CD4-positive, CD25-positive, alpha-beta regulatory T cell (primary cell): ENCODE results near the gene NECAB3. TPM values are rescaled to one million over a fixed set of nuclear protein-coding genes. Genes with fewer than 3 reads are reported as not detected.
A peak's percentile ranks its signal among the peaks of the same experiment; 100 is the strongest.

Experiments
- ATAC-seq, 2 donors: fragments of 150-1000 bp; cut with Tn5 transposase; one replicate each; pipeline ENCODE4 v1.10.0; 2021; ENCODE audit warnings: low read depth in 2 of 2, moderate number of reproducible peaks in 2 of 2, moderate library complexity in 1 of 2
- DNase-seq, 3 donors: peaks; one replicate each; pipeline versions ENCODE4 v3.0.0 to v3.0.0-alpha.2; 2012 to 2022; ENCODE audit warnings: mixed read lengths in 1 of 3
- H3K27ac ChIP-seq: one replicate; pipeline ENCODE4 v1.7.0; 2013; ENCODE audit warnings: mild to moderate bottlenecking, low read length; ENCODE audit not compliant: insufficient read depth, poor library complexity, severe bottlenecking
- H3K27me3 ChIP-seq: one replicate; pipeline ENCODE4 v1.7.0; 2013; ENCODE audit warnings: low read length; ENCODE audit not compliant: control insufficient read depth, insufficient read depth
- H3K36me3 ChIP-seq: one replicate; pipeline ENCODE4 v1.7.0; 2013; ENCODE audit warnings: mild to moderate bottlenecking, low read length, moderate library complexity; ENCODE audit not compliant: control insufficient read depth, insufficient read depth
- H3K4me1 ChIP-seq: 2 replicates; pipeline ENCODE4 v1.7.0; 2013; ENCODE audit warnings: mild to moderate bottlenecking, low read length; ENCODE audit not compliant: insufficient read depth, control insufficient read depth, poor library complexity, severe bottlenecking
- H3K4me3 ChIP-seq: one replicate; pipeline ENCODE4 v1.7.0; 2013; ENCODE audit warnings: low read depth, mild to moderate bottlenecking, low read length, moderate library complexity
- H3K9me3 ChIP-seq, 2 experiments: 1 replicate in 1 of 2; 2 replicates in 1 of 2; pipeline ENCODE4 v1.7.0; 2013; ENCODE audit warnings: low read length in 2 of 2, mild to moderate bottlenecking in 1 of 2, moderate library complexity in 1 of 2; ENCODE audit not compliant: control insufficient read depth in 2 of 2
- H3K27ac Mint-ChIP-seq, 3 donors: one replicate each; pipeline ENCODE4 v1.8.0; 2020 to 2022; ENCODE audit warnings: mild to moderate bottlenecking in 3 of 3, mixed read lengths in 3 of 3, moderate library complexity in 2 of 3
- H3K27me3 Mint-ChIP-seq: one replicate; pipeline ENCODE4 v1.8.0; 2022; ENCODE audit warnings: mild to moderate bottlenecking, mixed read lengths
- H3K36me3 Mint-ChIP-seq: one replicate; pipeline ENCODE4 v1.8.0; 2020; ENCODE audit warnings: mixed read lengths
- H3K4me1 Mint-ChIP-seq, 4 donors: one replicate each; pipeline ENCODE4 v1.8.0; 2020 to 2022; ENCODE audit warnings: mixed read lengths in 4 of 4, mild to moderate bottlenecking in 1 of 4
- H3K4me3 Mint-ChIP-seq, 4 donors: one replicate each; pipeline ENCODE4 v1.8.0; 2020 to 2022; ENCODE audit warnings: mild to moderate bottlenecking in 4 of 4, mixed read lengths in 4 of 4, moderate library complexity in 3 of 4
- H3K9me3 Mint-ChIP-seq, 7 donors: one replicate each; pipeline ENCODE4 v1.8.0; 2020 to 2022; ENCODE audit warnings: mixed read lengths in 7 of 7, mild to moderate bottlenecking in 3 of 7, moderate library complexity in 2 of 7
- polyA plus RNA-seq, 4 donors: library from polyadenylated mRNA; unstranded; fragments of 300-500 nt; fragmentation: Illumina TruSeq; gene quantifications; one replicate each; pipeline ENCODE4 v1.2.3, GENCODE V29; 2021
- total RNA-seq: library from RNA; stranded (reverse); gene quantifications from one replicate; pipeline ENCODE4 v1.2.3, GENCODE V29; 2022

Gene NECAB3
- total and polyA plus RNA-seq, 5 donors from 2014 or later, result 3.0 to 15.6 (median 4.2) TPM

DNA sequence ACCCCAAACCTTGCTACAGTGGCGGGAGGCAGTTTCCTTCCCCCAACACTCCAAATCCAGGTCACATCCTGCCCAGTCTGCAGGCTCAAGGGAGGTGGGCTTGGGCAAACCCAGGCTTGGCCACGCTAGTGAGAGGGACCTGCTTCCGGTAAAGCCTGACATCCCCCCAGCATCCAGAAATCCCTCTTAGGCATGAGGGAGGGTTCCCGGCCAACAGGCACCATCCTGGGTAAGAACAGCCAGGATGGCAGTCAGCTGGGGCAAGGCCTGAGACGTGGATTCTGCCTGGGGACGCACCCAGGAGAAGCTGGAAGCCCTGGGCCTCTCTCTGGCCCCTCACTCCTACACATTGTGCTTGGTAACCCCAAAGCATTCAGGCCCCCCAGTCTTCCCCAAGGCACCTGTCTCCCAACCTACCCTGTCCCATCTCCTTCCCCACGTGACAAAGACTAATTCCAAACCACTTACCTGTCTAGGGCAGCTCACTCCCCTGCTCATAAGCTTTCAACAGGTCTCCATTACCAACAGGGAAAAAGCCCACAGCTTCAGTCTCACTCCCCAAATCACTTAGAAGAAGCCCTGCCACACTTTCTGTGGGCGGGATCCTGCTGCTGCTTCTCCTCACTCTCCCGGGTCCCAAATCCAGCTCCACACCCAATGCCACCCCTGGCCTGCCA, 10.0 kb downstream of the NECAB3 start:
- H3K27ac ChIP-seq, result peak overlapping the region; percentile 87
- DNase-seq (no peak), ATAC-seq (no peak)
- Mint-ChIP-seq H3K36me3 (no peaks in the 10 kb centered on the region), H3K27me3 (no peaks in the 10 kb centered on the region), H3K9me3 (no peaks in the 10 kb centered on the region), H3K4me3 (peak overlapping the region; percentile 61 to 97 (median 92)), H3K27ac (peak overlapping the region; percentile 95 to 98 (median 97)), H3K4me1 (peaks cover 11 to 50% (median 23%) of the 10 kb centered on the region in 4 donors)
- H3K36me3 ChIP-seq, result no peaks in the 10 kb centered on the region
- peak overlapping the region; percentile 61 for H3K4me3 ChIP-seq
- H3K9me3 ChIP-seq, result no peaks in the 10 kb centered on the region
- H3K4me1 ChIP-seq, result peaks cover 56% of the 10 kb centered on the region
- H3K27me3 ChIP-seq, result no peaks in the 10 kb centered on the region

DNA sequence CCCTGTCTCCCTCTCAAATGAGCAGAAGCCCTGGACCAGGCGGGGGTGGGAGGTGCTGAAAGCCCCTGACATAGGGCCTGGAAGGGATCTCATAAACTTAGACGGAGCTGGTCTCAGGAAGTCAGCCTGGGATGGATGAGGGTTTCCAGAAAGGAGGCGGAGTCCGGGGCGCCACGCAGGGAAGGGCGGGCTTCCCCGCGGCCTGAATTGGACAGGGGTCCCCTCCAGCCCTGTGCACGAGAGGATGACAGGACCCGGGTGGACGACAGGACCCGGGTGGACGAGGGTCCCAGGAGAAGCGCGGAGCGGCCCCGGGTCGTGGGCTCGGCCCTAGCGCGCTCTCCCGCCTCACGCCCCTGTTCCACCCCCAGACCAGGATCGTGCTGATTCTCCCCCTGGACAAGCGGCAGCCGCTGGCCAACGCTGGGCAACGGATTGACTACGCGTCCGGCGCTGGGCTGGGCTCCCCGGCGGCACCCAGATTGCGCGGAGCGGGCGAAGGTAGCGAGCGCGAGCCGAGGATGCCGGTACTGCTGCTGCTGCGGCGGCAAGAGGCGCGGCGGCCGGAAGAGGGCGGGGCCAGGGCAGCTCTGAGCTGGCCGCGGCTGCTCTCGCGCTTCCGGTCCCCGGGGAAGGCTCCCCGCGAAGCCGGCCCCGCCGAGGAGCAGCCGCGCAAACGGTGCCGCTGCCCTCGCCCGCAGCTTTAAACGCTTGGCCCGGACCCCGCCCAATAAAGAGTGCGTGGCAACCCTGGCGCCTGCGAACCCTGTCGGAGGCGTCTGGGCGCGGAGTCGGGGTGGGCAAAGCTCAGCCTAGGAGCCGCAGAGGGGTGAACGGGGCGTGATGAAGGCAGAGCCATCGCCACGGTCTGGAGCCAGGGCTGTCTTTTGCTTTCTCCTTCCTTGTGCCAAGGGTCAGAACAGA, 10.8 kb downstream of the NECAB3 start:
- Mint-ChIP-seq H3K36me3 (no peaks in the 10 kb centered on the region), H3K9me3 (no peaks in the 10 kb centered on the region), H3K4me3 (peak overlapping the region; percentile 90 to 97 (median 94)), H3K27ac (peak overlapping the region; percentile 95 to 98 (median 97)), H3K4me1 (peaks cover 11 to 44% (median 23%) of the 10 kb centered on the region in 4 donors), H3K27me3 (no peaks in the 10 kb centered on the region)
- peak; percentile 80 to 94 (median 84) for DNase-seq
- peak overlapping the region; percentile 87 for H3K27ac ChIP-seq
- peak; percentile 73 for ATAC-seq
- no peaks in the 10 kb centered on the region for H3K27me3 ChIP-seq
- peaks cover 56% of the 10 kb centered on the region for H3K4me1 ChIP-seq
- peak overlapping the region; percentile 64 for H3K4me3 ChIP-seq
- H3K9me3 ChIP-seq, result no peaks in the 10 kb centered on the region
- no peaks in the 10 kb centered on the region for H3K36me3 ChIP-seq

DNA sequence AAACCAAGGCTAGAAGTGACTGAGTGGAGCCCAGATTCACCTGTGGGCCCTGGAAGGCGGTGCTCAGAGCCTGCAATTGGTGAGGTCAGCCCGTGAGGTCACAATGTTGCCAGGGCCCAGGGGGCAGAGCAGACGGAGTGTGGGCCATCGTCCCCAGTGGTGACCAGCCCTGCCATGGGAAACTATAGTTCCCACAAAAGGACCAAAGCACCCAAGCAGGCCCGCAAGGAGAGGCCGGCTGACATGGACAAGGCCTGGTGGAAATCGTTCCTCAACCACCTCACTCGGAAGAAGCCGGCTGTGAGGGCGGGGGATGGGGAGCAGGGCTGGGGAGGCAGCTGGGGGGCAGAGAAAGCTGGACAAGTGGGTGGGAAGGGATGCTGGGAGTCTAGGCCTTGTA, 12.1 kb downstream of the NECAB3 start, which contains the start of gene C20orf144:
C20orf144 (plus strand) TSS at position 156 of the 400 bp plus-strand sequence; CDS start at position 175, 19 bp downstream.
- Mint-ChIP-seq H3K9me3 (no peaks in the 10 kb centered on the region), H3K27me3 (no peaks in the 10 kb centered on the region), H3K4me3 (peak within 1 kb of the TSS; percentile 90 to 97 (median 94)), H3K4me1 (peaks cover 11 to 39% (median 23%) of the 10 kb centered on the region in 4 donors), H3K27ac (peak within 1 kb of the TSS; percentile 83 to 98 (median 89)), H3K36me3 (no peaks in the 10 kb centered on the region)
- no peaks in the 10 kb centered on the region for H3K27me3 ChIP-seq
- H3K4me3 ChIP-seq, result peak within 1 kb of the TSS; percentile 64
- no peaks in the 10 kb centered on the region for H3K9me3 ChIP-seq
- H3K36me3 ChIP-seq, result no peaks in the 10 kb centered on the region
- peaks cover 43% of the 10 kb centered on the region for H3K4me1 ChIP-seq
- H3K27ac ChIP-seq, result peak within 1 kb of the TSS; percentile 87
- no peak for DNase-seq
- ATAC-seq, result no peak

DNA sequence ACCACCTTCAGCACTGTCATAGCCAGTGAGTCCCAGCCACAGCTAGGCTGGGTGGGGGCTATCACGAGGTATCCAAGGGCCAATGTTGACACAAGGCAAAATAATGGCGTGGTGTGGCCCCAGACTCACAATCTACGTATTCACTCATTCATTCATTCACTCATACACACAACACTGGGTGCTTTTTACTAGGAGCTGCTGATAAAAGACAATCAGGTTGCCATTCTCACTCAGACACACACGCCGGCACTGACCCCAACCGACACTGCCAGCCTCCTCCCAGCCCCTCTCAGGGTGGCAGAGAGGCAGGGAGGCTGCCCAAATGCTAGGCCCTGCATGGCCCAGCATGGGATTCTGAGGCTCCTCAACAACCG, 13.6 kb downstream of the NECAB3 start:
- H3K27me3 Mint-ChIP-seq, result no peaks in the 10 kb centered on the region
- H3K36me3 Mint-ChIP-seq, result no peaks in the 10 kb centered on the region
- peak overlapping the region in 1 of 3 donors; percentile 36 for H3K27ac Mint-ChIP-seq
- peak overlapping the region in 1 of 4 donors; percentile 80 for H3K4me3 Mint-ChIP-seq
- Histone ChIP-seq H3K9me3 (no peaks in the 10 kb centered on the region), H3K27me3 (no peaks in the 10 kb centered on the region), H3K4me3 (no peak overlapping the region), H3K4me1 (peaks cover 30% of the 10 kb centered on the region), H3K27ac (no peak overlapping the region), H3K36me3 (no peaks in the 10 kb centered on the region)
- DNase-seq (no peak), ATAC-seq (no peak)
- H3K4me1 Mint-ChIP-seq, result peaks cover 6 to 32% (median 18%) of the 10 kb centered on the region in 4 donors
- H3K9me3 Mint-ChIP-seq, result no peaks in the 10 kb centered on the region

DNA sequence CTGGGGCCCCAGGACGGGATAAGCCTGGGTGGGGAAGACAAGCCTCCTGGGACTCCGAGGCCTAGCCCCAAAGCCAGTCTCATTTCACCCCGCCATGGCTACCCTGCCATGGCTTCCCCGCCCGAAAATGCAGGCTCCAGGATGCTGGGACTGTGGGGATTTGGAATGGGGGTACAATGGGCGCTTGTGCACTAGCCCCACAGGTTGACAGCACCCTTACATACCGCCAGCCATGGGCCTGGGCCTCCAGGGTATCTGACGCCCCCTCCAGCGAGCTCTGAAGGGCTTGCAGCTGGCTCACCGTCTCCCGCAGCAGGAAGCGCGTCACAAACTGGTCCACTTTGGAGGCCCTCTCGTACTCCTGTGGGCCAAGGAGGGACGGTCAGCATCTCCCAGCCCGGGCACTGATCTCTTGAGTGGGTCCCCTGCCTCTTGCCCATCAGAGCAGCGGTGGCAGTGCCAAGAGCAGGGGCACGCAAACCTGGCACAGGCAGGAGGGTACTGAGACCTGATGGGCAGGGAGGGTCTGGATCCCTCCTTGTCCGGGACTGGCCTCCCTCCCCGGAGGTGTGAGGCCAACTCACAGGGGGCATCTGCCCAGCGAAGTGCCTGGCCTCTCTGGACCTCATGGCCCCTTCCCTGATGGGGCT, 14.1 kb downstream of the NECAB3 start:
- no peaks in the 10 kb centered on the region for H3K27me3 Mint-ChIP-seq
- peaks cover 6 to 27% (median 17%) of the 10 kb centered on the region in 4 donors for H3K4me1 Mint-ChIP-seq
- no peak overlapping the region for H3K4me3 ChIP-seq
- no peak overlapping the region for H3K27ac ChIP-seq
- H3K9me3 Mint-ChIP-seq, result no peaks in the 10 kb centered on the region
- no peaks in the 10 kb centered on the region for H3K9me3 ChIP-seq
- no peak for DNase-seq
- no peaks in the 10 kb centered on the region for H3K36me3 Mint-ChIP-seq
- peaks cover 30% of the 10 kb centered on the region for H3K4me1 ChIP-seq
- ATAC-seq, result no peak
- H3K27me3 ChIP-seq, result no peaks in the 10 kb centered on the region
- H3K36me3 ChIP-seq, result no peaks in the 10 kb centered on the region
- no peak overlapping the region for H3K27ac Mint-ChIP-seq
- peak overlapping the region in 1 of 4 donors; percentile 80 for H3K4me3 Mint-ChIP-seq

DNA sequence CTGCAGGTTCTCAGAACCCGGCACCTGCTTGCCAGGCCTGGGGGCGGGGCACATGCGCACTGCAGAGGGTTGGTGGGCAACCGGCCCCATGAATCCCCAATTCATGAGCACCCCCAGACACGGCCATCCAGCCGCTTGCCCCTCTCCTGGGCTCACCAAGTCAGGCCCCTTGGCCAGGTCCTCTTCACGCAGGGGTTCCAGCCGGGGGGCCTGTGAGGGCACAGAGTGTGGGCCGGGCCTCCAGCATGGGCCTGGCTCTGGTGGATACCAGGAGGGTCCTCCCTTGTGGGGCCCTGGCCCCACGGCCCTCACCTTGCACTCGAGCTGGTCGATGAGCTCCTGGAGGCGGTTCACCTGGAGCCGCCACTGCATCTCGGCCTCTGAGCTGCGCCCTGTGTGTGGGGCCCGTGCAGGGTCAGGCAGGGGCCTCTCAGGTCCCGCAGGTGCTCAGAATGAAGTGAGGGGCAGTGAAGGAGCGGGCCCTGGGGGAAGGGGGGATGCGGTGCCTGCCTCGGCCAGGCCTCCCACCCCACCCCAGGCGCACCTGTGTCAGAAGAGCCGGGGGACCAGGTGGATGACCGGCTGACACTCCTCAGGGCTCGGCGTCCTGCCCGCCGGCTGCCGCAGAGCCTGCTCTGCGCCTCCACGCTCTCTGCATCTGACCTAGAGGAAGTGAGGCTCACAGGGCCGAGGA, 14.7 kb downstream of the NECAB3 start:
- DNase-seq (no peak), ATAC-seq (no peak)
- no peaks in the 10 kb centered on the region for H3K9me3 Mint-ChIP-seq
- no peak overlapping the region for H3K27ac ChIP-seq
- no peaks in the 10 kb centered on the region for H3K27me3 ChIP-seq
- no peaks in the 10 kb centered on the region for H3K27me3 Mint-ChIP-seq
- no peaks in the 10 kb centered on the region for H3K36me3 ChIP-seq
- peaks cover 2 to 20% (median 11%) of the 10 kb centered on the region in 4 donors for H3K4me1 Mint-ChIP-seq
- no peaks in the 10 kb centered on the region for H3K9me3 ChIP-seq
- H3K27ac Mint-ChIP-seq, result no peak overlapping the region
- H3K4me3 Mint-ChIP-seq, result no peak overlapping the region
- no peaks in the 10 kb centered on the region for H3K36me3 Mint-ChIP-seq
- H3K4me3 ChIP-seq, result no peak overlapping the region
- peaks cover 26% of the 10 kb centered on the region for H3K4me1 ChIP-seq

DNA sequence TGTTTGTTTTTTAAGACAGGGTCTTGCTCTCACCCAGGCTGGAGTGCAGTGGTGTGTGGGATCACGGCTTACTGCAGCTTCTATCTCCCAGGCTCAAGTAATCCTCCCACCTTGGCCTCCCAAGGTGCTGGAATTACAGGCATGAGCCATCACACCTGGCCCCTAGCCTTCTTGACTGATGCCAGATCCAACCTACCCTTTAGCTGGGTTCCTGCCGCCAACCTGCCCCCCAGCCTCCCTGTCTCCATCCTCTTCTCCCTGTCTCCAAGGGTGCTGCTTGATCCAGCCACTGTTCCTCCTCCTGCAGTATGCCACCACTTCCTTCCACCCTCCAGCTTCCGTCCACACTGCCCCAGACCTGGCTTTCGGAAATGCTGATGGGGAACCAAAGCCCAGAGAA, 15.3 kb downstream of the NECAB3 start:
- H3K27ac Mint-ChIP-seq, result no peak overlapping the region
- DNase-seq, result no peak

More for the DNA sequence above, 15.3 kb downstream of the NECAB3 start:
- Histone ChIP-seq H3K9me3 (no peaks in the 10 kb centered on the region), H3K4me3 (no peak overlapping the region), H3K27me3 (no peaks in the 10 kb centered on the region), H3K27ac (no peak overlapping the region), H3K36me3 (no peaks in the 10 kb centered on the region), H3K4me1 (peaks cover 20% of the 10 kb centered on the region)
- Mint-ChIP-seq H3K9me3 (no peaks in the 10 kb centered on the region), H3K36me3 (no peaks in the 10 kb centered on the region), H3K4me3 (peak overlapping the region in 1 of 4 donors; percentile 44), H3K4me1 (peaks cover 0 to 14% (median 8%) of the 10 kb centered on the region in 4 donors), H3K27me3 (no peaks in the 10 kb centered on the region)
- ATAC-seq, result no peak
